GM19467 (cell line): ENCODE data around the gene GALNT1.
A peak's percentile ranks its signal among the peaks of the same experiment; 100 is the strongest.

Source experiments
- ATAC-seq: cut with Tn5 transposase; IDR thresholded peaks from one replicate; pipeline ENCODE4 v1.9.1; 2021; ENCODE audit warnings: mild to moderate bottlenecking, moderate library complexity; ENCODE audit not compliant: unreplicated experiment

Gene GALNT1

DNA sequence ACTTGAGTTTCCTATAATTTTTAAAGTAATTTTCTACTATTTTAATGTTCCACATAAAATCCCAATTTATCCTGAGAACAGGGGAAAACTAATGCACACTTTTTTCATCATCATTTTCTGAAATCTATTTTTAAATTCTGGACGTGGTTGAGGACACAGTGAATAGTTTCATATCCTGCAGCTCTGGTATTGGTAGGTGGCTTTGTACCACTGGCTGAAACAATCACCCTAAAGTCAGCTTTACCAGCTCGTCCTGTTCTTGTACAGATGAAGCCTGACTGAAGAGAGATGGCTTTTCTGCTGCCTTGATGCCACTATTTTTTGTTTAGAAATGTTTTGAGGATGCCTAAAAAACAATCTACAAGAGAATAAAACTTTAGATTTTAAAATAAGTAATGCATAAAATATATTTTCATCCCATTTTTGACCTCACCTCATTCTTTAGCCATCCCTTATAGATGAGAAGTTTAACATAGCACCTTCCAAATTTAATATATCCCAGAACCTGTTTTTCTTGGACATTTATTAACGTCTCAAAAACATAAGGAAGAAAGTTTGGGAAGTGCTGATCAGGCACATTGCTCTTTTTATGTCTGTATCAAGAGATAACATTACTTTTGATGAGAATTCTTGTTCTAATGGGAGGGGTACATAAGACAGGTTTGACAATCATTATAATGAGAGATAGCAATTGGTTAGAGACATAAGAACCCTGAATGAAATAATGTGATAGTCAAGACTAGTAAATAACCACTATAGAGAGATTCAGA lies 80.9 kb downstream of the GALNT1 start:
- peak; percentile 71 for ATAC-seq

DNA sequence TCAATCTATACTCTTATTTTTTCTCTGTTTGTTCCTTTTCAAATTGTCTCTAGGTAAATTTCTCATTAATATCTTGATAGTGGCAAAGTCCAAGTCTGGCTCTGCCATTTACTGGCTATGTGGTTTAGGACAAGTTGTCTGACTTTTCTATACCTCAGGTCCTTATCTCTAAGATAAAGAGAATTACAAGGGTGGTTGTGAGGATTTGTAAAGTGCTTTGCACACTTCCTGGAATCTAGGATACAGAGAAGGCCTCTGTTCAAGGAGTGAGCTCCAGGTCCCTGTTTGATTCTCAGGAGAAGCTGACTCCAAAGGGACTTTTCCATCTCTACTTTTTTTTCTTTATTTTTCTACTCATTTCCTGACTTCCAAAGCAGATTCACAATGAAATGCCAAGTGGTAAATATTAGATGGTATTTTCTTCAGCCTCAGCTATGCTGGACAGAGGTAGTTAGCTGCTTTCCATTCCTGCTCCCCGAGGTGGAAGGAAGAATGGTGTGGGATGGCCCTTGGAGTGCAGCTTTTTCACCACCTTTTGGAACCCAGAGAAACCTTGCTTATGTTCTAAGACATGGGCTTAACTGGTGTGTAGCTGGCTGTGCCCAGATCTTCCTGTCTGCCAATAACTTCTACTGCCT lies 90.5 kb downstream of the GALNT1 start:
- ATAC-seq: no peak

DNA sequence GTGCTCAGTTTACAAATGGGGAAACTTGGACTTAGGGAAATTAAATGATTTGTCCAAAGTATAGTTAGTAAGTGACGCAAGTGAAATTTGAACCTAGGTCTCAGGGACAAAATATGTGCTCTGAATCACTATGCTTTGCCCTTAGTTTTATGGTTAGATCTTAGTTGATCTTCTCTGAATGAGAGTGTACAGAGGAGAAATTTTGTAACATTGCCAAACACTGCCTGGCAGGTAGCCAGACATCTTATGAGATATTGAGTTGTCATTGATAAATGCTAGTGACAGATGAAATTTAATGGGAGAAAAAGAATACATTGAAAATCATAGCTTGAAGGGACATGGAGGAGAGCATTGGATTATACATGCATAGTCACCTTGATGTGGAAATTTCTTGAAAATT lies 91.4 kb downstream of the GALNT1 start:
- no peak for ATAC-seq

DNA sequence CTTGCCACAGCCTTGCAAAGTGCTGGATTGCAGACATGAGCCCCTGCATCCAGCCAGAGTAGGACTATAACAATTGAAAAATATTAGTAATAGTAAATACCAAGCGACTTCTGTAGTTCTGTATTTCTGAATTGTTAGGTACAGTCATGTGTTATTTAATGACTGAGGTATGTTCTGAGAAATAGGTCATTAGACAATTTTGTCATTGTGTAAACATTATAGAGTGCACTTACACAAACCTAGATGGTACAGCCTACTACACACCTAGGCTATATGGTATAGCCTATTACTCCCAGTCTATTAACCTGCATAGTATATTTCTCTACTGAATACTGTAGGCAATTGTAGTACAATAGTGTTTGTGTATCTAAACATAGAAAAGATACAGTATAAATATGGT lies 92.1 kb downstream of the GALNT1 start:
- ATAC-seq: no peak

DNA sequence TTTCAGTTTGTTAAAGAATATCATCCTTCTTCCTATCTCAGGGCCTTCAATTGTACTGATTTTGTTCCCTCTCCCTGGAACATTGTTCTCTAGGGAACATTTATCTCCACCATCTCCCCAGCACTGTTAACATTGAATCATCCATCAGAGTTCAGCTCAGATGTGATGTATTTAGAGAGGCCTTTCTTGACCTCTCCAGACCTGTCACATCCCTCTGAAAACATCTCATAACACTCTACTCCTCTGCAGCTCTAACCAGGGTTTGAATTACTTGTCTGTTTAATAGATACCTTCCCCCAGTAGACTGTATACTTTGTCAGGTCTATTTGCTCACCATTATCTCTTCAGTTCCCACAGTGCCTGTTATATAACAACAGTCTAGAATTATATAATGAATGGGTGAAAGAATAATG lies 98.6 kb downstream of the GALNT1 start:
- no peak for ATAC-seq

DNA sequence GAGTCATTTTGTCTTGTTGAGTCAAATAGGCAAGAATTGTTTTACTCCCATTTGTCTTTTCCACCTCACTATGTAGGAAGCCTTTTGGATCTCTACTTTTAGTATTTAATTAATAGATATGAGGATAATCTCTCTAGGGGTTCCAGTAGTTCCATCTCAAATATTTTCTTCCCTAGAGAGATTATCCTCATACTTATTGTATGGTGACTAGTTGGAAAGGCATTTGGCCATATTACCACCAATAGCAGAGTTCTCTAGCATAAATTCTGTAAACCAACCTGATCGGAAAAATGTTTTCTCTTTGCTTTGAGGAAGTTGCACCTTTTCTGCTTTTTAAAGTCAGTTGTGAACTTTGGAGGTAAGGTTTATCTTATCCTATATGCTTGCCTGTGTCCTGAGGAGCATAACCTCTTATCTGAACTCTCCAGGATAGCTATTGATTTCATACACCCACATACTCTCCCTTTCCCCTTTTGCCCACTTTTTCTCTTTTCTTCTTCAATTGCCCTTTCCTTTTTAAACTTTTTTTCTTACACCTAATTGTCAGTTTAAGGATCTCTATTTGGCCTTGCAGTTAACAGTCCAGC lies 100.8 kb downstream of the GALNT1 start:
- ATAC-seq: no peak

DNA sequence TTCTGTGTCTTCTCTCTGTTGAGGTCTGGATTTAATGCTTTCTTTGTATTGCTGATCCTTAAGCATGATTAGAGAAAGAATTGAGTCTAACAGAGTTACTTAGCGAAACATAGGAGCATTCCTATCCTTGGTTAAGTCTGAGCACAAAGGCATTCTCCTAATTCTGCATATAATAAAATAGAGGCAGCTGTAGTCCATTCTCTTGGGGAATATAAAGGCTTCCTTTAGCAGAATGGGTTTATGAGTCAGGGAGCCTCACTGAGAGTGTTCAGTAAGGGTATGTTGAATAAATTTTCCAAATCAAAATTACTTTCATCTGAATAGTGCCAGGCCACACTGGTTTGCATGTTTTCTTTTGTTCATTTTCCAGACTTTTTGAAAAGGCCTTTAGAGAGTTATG lies 101.5 kb downstream of the GALNT1 start:
- no peak for ATAC-seq

DNA sequence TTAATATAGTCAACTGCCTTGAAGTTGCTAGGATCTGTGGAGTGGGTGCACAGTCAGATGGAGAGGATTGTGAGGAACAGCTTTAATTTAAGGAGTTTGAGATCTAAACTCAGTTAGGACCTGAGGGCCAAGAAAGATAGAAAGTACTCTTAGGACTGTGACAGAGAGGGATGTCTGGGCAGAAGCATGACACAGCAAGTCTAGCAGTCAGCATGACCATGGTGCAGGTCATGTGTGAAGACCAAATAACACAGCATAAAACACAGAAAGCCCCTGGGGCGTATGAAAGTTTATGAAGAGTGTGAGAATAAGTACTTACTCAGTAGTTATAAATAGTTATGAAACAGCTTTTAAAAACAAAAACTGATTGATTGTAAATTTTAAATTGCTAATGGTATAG lies 107.2 kb downstream of the GALNT1 start:
- peak; percentile 53 for ATAC-seq

DNA sequence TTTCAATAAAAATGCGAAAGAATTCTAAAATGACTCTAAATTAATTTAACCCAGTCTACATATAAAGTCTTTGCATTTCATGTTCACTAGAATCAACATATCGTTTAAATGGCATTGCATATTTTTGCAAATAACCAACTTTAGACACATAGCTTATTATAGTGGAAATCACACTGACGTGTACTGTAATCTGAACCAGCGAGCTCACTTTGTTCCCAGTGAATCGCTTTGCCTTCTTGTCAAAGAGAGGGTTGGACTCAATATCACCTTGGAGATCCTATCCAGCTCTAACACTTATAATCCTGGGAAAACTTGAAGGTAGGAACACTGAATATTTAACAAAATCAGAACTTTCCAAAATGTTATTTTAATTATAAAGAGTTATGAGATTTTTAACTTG lies 108.2 kb downstream of the GALNT1 start:
- ATAC-seq: no peak

DNA sequence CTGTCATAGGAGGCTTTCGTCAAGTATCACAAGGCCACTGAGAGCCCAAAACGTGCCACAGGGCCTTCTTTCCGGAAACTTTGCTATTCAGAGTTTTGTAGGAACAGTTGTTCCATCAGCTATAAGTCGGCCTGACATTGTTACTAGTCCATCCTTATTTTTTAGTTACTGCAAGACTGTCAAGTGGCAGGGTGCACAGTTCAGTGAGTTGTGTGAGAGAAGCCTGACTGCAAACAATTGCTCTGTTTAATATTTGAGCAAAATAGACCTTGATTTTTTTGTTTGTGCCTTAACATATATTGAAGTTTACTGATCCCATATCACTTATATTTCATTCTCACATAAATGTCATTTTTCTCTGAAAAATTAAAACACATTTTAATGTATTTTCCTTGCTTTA lies 110.1 kb downstream of the GALNT1 start:
- no peak for ATAC-seq

DNA sequence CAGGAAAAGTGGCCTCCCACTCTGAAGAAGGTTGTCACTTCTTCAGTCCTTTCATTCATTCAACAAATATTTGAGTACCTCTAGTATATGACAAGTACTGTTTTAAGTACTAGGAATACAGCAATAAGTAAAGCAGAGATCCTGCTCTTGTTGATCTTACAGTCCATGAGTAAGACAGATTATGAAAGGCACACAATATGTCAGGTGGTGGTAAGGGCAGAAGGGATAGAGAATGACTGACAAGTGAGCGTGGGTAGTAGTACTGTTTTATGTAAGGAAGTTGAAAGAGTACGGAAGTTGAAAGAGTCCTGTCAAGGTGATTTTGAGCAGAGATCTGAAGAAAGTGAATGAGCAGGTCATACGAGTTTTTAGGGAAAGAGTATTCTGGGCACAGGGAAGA lies 111.3 kb downstream of the GALNT1 start:
- ATAC-seq: no peak

DNA sequence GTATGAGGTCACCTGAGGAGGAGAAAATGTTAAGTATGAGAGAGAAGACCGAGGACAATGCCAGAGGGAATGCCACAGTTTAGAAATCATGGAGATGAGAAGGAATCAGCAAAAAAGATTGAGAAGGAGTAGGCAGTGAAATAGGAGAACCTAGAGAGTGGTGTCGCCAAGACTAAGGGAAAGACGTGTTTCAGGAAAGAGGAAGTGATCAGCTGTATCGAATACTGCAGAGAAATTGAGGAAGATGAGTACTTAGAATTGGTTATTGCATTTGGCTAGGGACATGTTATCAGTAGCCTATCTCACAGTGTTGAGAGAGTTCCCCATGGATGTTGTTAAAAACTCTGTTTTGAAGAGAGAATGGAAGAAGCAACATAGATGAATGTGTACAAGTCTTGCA lies 112.3 kb downstream of the GALNT1 start:
- ATAC-seq: no peak

DNA sequence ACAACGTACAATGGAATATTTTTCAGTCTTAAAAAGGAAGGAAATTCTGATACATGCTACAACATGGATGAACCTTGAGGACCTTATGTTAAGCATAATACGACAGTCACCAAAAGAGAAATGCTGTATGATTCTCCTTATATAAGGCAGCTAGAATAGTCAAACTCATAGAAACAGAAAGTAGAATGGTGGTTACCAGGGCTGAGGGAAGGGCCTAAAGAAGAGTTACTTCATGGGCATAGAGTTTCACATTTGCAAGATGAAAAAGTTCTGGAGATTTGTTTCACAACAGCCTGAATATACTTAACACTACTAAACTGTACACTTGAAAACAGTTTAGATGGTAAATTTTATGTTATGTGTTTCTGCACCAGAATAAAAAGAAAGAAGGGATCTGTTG lies 113.3 kb downstream of the GALNT1 start:
- no peak for ATAC-seq

DNA sequence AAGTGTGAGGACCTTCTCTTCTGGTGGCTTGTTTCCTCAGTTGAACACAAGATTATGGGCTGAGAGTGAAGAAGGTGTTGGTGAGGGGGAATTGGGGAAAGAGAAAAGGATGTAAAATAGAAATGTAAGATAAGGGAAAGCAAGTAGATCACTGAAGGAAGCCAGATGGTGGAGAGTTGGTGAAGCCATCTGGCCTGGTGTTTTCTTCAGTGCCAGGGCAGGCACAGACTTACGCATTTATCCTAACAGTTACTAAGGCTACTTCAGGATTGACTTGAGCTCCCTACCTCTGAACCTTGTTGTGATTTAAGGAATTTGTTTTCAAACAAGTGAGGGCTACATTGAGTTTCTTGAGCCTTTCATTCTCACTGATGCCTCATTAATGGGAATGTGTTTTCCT lies 113.8 kb downstream of the GALNT1 start:
- ATAC-seq: no peak

DNA sequence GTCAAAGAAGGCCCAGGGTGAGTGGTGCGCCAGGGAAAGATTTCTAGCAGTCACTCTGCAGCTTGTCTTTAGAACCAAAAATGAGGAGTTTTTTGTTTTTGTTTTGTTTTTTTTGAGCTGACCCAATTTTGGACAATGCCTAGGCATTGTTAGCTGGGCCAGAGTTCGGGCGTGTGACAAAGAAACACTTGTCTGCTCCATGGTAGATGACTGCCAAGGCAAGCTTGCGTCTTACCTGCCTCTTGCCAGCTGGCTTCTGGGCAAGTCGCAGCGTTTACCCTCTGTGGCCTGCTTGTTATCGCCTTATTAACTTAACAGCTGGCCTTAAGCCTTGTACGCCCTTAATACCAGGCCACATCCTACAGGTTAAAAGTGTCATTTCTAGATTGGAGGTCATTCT lies 114.3 kb downstream of the GALNT1 start:
- ATAC-seq: no peak

DNA sequence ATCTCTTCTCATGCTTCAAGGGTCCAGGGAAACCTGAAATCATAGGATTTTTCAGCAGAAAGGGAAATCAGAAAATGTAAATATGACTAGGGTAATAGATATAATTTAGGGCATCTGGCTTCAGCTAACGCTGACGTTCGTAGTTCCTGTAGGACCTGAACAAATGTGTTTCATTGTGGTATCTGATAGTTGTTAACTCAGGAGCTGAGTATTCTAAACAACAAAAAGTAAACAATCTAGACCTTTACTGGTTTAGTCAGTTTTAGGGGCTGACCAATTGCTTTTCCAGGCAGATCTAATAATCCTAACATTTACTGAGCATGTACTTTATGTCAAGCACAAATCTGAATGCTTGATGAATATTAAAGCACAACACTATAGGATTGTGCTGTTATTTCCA lies 114.8 kb downstream of the GALNT1 start:
- ATAC-seq: no peak

DNA sequence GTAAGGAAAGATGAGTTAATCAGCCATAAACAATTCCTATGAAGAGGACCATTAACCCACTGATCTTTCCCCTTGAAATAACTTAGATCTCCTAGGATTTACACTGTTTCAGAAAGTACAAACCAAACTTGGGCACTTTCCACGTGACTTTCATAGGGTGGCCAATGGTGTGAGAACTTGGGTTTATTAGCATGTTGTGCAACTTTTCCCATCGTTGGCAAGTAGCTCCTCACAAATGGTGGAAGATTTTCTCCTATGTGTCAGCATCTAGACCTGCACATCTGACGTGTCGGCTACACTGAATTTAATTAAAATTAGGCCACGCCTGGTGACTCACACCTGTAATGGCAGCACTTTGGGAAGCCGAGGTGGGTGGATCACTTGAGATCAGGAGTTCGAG lies 116.3 kb downstream of the GALNT1 start:
- no peak for ATAC-seq

DNA sequence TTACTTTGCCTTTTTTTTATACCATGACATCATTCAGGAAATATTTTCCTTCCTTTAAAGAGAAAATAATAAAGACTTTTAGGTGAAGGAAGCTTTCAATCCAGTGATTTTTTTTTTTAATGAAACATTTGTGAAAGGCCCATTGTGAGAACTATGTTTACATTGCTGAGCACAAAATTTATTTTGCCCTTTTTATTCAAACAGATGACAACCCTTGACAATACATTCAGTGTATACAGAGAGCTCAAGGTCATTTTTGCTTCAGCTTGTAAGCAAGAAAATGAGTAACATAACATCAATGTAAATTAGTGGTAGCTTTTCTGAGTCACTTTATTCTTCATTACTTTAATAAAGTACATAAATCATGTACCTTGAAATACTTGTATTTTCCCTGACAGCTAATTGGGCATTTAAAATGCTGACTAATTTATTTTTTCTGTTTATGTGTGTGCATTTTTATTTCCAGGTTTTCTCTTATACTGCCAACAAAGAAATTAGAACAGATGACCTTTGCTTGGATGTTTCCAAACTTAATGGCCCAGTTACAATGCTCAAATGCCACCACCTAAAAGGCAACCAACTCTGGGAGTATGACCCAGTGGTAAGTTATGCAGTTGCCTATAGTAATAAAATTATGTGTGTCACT lies 121.6 kb downstream of the GALNT1 start:
- no peak for ATAC-seq

DNA sequence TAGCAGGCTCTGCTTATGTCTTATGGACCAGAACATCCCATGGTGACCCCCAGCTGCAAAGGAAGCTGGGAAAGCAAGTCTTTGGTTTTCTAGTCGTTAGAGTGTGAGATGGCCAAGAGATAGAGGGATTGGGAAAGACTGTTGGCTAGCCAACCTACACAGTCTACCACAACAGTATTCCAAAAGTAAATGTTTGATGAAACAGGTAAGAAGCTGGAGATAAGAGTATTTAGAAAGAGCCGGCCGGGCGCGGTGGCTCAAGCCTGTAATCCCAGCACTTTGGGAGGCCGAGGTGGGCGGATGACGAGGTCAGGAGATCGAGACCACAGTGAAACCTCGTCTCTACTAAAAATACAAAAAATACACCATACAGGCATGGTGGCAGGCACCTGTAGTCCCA lies 124.4 kb downstream of the GALNT1 start:
- ATAC-seq: no peak

DNA sequence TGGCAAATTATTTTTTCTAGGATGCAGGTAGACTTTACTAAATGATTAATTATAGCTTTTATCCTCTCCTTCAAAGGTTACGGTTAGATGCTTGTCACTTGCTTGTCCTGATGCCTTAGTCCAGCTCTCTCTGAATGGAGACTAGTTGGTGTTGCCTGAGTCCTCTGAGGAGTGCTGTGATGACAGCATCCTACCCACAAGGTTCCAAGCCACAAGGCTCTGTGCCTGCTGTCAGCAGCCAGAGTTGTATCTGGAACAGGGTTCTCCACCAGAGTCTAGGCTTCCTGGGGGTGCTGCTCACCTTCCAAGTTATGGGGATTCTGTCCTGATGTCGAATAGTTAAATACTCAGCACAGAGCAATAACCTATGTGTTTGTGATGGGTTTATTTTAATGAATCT lies 125.7 kb downstream of the GALNT1 start:
- no peak for ATAC-seq

DNA sequence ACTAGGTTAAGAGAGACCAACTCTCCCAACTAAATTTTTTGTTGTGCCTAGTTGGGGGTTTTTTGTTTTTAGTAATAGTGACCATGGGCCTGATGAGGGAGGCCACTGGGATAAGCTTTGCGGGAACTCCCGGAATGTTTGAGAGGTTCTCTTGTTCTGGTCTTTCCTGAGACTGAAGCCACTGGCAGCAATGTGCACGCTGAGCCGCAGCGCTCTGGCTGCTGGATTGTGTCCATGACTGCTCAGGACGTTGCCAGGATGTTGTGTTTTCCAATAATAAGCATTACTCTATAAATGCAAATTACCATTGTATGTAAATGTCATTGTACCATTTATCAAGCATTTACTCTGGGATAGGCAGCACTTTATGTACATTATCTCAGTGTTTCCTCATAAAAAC lies 126.1 kb downstream of the GALNT1 start:
- ATAC-seq: no peak

DNA sequence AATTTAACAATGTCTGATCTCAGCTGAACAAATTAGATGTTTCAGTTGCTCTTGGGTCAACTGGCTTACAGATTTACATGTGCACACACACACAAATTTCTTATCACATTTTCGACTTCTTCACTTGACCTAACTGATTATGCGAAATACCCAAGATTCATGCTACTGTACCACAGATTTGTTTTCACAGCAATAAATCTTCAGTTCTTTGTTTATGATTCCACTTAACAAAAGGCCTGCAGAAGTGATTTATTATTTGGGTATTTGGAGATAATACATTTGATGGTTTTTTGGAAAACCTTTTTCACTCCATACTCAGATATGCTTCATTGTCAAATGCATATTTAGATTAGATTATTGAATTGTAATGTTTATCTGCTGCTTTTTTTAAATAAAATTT lies 129.0 kb downstream of the GALNT1 start:
- no peak for ATAC-seq
